OCI-LY1 (cell line): ENCODE data around the gene FCAMR.

ENCODE experiments used
- H2AFZ ChIP-seq: fragments of 200-600 bp; sonication (generic), shearing (Covaris generic); 2 replicates; pipeline ENCODE4 v1.6.0; 2014; ENCODE audit warnings: antibody characterized with exemption, mild to moderate bottlenecking, low read length
- H3F3A ChIP-seq: fragments of 200-600 bp; sonication (generic), shearing (Covaris generic); 2 replicates; pipeline ENCODE4 v1.6.0; 2014; ENCODE audit warnings: mild to moderate bottlenecking, antibody characterized with exemption, low read length, moderate library complexity; ENCODE audit not compliant: insufficient read depth
- H3K27ac ChIP-seq: fragments of 200-600 bp; sonication (generic); 2 replicates; pipeline ENCODE4 v1.5.1; 2014; ENCODE audit warnings: low read length, mixed run types, mild to moderate bottlenecking, low read depth; ENCODE audit not compliant: poor library complexity, severe bottlenecking
- H3K27me3 ChIP-seq: fragments of 200-600 bp; sonication (generic); 2 replicates; pipeline ENCODE4 v1.6.0; 2014; ENCODE audit warnings: antibody characterized with exemption, mild to moderate bottlenecking, low read length, moderate library complexity; ENCODE audit not compliant: insufficient read depth
- H3K36me3 ChIP-seq: fragments of 200-600 bp; sonication (generic); 2 replicates; pipeline ENCODE4 v1.6.1; 2014; ENCODE audit warnings: mild to moderate bottlenecking, antibody characterized with exemption, low read length, moderate library complexity, mixed read lengths; ENCODE audit not compliant: insufficient read depth
- H3K4me1 ChIP-seq: fragments of 200-600 bp; sonication (generic); 2 replicates; pipeline ENCODE4 v1.5.1; 2014; ENCODE audit warnings: mild to moderate bottlenecking, low read length, moderate library complexity; ENCODE audit not compliant: insufficient read depth, severe bottlenecking
- H3K4me2 ChIP-seq: fragments of 200-600 bp; sonication (generic), shearing (Covaris generic); 2 replicates; pipeline ENCODE4 v1.6.1; 2014; ENCODE audit warnings: low read length
- H3K4me3 ChIP-seq: fragments of 200-600 bp; sonication (generic); 2 replicates; pipeline ENCODE4 v1.5.1; 2014; ENCODE audit warnings: low read length, low read depth, mild to moderate bottlenecking, mixed read lengths; ENCODE audit not compliant: poor library complexity, severe bottlenecking
- H3K79me2 ChIP-seq: fragments of 200-600 bp; shearing (Covaris generic); 2 replicates; pipeline ENCODE4 v1.6.1; 2016; ENCODE audit warnings: mixed run types, low read length, mixed read lengths; ENCODE audit not compliant: insufficient read depth
- H3K9ac ChIP-seq: fragments of 200-600 bp; sonication (generic), shearing (Covaris generic); 2 replicates; pipeline ENCODE4 v1.6.1; 2014; ENCODE audit warnings: mild to moderate bottlenecking, low read length, mixed read lengths
- H3K9me2 ChIP-seq: fragments of 200-600 bp; sonication (generic), shearing (Covaris generic); 2 replicates; pipeline ENCODE4 v1.6.1; 2014; ENCODE audit warnings: low read depth, mild to moderate bottlenecking, low read length, mixed read lengths
- H3K9me3 ChIP-seq: fragments of 200-600 bp; shearing (Covaris generic); 2 replicates; pipeline ENCODE4 v1.6.1; 2014; ENCODE audit warnings: low read length, mixed read lengths
- H4K20me1 ChIP-seq: fragments of 200-600 bp; sonication (generic), shearing (Covaris generic); 2 replicates; pipeline ENCODE4 v1.6.0; 2016; ENCODE audit warnings: mild to moderate bottlenecking, low read length; ENCODE audit not compliant: insufficient read depth
- EZH2 ChIP-seq: fragments of 200-600 bp; sonication (generic), shearing (Covaris generic); IDR thresholded peaks from 2 replicates; pipeline ENCODE4 v1.8.0; 2017; ENCODE audit warnings: borderline replicate concordance, mixed run types, mild to moderate bottlenecking, antibody characterized with exemption, low read length, moderate library complexity, mixed read lengths
- TF ChIP-seq, protein P1 (sequence below): fragments of 200-600 bp; sonication (generic), shearing (Covaris generic); IDR thresholded peaks from 2 replicates; pipeline ENCODE4 v1.5.1; 2017; ENCODE audit warnings: mild to moderate bottlenecking, antibody characterized with exemption, low read length, moderate library complexity, mixed read lengths

Gene FCAMR, protein sequence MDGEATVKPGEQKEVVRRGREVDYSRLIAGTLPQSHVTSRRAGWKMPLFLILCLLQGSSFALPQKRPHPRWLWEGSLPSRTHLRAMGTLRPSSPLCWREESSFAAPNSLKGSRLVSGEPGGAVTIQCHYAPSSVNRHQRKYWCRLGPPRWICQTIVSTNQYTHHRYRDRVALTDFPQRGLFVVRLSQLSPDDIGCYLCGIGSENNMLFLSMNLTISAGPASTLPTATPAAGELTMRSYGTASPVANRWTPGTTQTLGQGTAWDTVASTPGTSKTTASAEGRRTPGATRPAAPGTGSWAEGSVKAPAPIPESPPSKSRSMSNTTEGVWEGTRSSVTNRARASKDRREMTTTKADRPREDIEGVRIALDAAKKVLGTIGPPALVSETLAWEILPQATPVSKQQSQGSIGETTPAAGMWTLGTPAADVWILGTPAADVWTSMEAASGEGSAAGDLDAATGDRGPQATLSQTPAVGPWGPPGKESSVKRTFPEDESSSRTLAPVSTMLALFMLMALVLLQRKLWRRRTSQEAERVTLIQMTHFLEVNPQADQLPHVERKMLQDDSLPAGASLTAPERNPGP

DNA sequence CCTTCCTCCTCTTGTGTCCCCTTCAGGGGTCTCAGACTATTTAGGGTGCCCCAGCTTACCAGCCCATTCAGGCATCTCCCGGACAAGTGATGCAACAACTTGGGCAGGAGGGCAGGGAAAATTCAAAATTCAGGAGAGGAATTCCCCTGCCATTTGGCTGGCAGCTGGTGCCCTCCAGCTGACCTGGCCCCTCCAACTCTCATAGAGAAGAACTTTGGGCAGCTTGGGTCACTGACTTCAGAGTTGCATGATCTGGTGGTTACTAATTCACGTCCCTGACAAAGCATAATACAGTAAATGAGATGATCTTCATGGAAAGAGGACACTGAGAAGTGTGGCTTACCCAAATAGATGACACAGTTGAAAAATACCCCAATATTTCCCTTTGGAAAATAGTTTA is at the start of gene FCAMR:
TSS of gene FCAMR (minus strand) at position 15 of the 400 bp plus-strand sequence. CDS start 335 bp downstream, outside the sequence.
- Histone ChIP-seq H3K4me1 (no peaks in the 10 kb centered on the region), H3K9ac (no peak within 1 kb of the TSS), H3K79me2 (no peaks in the 10 kb centered on the region), H3K36me3 (no peaks in the 10 kb centered on the region), H3K4me3 (no peak within 1 kb of the TSS), H3K27ac (no peak within 1 kb of the TSS), H3K9me3 (no peaks in the 10 kb centered on the region), H2AFZ (no peak within 1 kb of the TSS), H3K9me2 (no peaks in the 10 kb centered on the region), H3F3A (no peaks in the 10 kb centered on the region), H3K27me3 (no peaks in the 10 kb centered on the region; the same call in 1 of the 2 replicates), H4K20me1 (no peaks in the 10 kb centered on the region), H3K4me2 (no peak within 1 kb of the TSS)
- TF ChIP-seq, protein P1, sequence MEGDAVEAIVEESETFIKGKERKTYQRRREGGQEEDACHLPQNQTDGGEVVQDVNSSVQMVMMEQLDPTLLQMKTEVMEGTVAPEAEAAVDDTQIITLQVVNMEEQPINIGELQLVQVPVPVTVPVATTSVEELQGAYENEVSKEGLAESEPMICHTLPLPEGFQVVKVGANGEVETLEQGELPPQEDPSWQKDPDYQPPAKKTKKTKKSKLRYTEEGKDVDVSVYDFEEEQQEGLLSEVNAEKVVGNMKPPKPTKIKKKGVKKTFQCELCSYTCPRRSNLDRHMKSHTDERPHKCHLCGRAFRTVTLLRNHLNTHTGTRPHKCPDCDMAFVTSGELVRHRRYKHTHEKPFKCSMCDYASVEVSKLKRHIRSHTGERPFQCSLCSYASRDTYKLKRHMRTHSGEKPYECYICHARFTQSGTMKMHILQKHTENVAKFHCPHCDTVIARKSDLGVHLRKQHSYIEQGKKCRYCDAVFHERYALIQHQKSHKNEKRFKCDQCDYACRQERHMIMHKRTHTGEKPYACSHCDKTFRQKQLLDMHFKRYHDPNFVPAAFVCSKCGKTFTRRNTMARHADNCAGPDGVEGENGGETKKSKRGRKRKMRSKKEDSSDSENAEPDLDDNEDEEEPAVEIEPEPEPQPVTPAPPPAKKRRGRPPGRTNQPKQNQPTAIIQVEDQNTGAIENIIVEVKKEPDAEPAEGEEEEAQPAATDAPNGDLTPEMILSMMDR: no peak
- no peak for TF ChIP-seq EZH2

DNA sequence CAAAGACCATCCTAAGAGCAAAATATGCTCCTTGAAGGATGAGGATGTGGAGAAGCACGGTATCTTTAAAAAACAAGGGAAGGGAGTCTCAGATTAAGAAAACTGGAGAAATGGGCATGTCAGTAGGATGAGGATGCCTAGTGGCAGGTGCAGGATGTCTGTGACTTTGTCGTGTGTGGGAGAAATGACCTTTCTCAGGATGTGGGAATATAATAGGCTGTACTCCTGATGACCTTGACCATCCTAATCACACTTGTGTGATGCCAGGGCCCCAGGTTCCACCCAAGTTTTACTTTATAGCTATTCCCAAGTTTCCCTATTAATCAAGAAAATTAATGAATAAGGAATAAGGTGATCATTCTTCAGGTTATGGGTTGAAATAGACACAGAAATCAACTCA is 49.4 kb upstream of the FCAMR start:
- Histone ChIP-seq H3K79me2 (no peaks in the 10 kb centered on the region), H4K20me1 (no peaks in the 10 kb centered on the region), H3K4me1 (no peaks in the 10 kb centered on the region), H3F3A (no peaks in the 10 kb centered on the region), H3K9ac (no peak overlapping the region), H3K4me3 (no peak overlapping the region), H3K36me3 (no peaks in the 10 kb centered on the region), H3K27ac (no peak overlapping the region), H2AFZ (no peak overlapping the region), H3K9me3 (no peaks in the 10 kb centered on the region), H3K4me2 (no peak overlapping the region), H3K27me3 (no peaks in the 10 kb centered on the region), H3K9me2 (no peaks in the 10 kb centered on the region)
- no peak for TF ChIP-seq EZH2
- TF ChIP-seq, protein P1: no peak

DNA sequence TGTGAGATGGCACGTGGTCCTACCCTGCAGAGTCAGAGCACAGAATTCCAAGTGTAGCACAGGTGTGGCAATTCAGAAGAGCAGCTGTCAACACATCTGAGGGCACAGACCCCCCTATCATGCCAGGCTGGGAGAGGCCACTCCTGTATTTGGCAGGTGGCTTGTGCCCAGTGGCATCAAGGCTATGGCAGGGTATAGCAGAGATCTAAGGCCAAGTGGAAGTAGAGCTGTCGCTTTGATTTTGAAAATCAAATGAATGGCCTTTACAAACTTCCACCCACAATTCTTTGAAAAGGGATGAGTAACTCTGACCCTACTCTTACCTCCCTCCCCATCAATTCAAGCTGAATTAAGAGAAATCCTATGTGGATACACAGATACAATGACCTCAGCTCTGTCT is 48.9 kb upstream of the FCAMR start:
- Histone ChIP-seq H3K4me1 (no peaks in the 10 kb centered on the region), H3K9ac (no peak overlapping the region), H3K4me2 (no peak overlapping the region), H3K9me2 (no peaks in the 10 kb centered on the region), H3K79me2 (no peaks in the 10 kb centered on the region), H3K27ac (no peak overlapping the region), H3K9me3 (no peaks in the 10 kb centered on the region), H3F3A (no peaks in the 10 kb centered on the region), H3K27me3 (no peaks in the 10 kb centered on the region), H2AFZ (no peak overlapping the region), H3K4me3 (no peak overlapping the region), H4K20me1 (no peaks in the 10 kb centered on the region), H3K36me3 (no peaks in the 10 kb centered on the region)
- TF ChIP-seq EZH2: no peak
- TF ChIP-seq, protein P1: no peak
